Liver (tissue), 3 donors: Measurements from ENCODE around the gene DPH2.

Source experiments
- FOXA1 ChIP-seq: IDR thresholded peaks from 2 replicates; pipeline ENCODE4 v1.6.1; 2016; ENCODE audit warnings: antibody characterized with exemption
- GABPA ChIP-seq, 2 donors: IDR thresholded peaks in 1 of 2; conservative IDR thresholded peaks in 1 of 2; 2 replicates each; pipeline ENCODE4 v1.6.1; 2016; ENCODE audit warnings: antibody characterized with exemption in 2 of 2, mild to moderate bottlenecking in 1 of 2, moderate library complexity in 1 of 2
- JUND ChIP-seq, 2 donors: IDR thresholded peaks; 2 replicates each; pipeline ENCODE4 v1.6.1; 2016; ENCODE audit warnings: antibody characterized with exemption in 2 of 2
- RXRA ChIP-seq, 2 donors: IDR thresholded peaks; 2 replicates each; pipeline ENCODE4 v1.6.1; 2017 to 2018; ENCODE audit warnings: antibody characterized with exemption in 2 of 2, mild to moderate bottlenecking in 1 of 2
- SP1 ChIP-seq: IDR thresholded peaks from 2 replicates; pipeline ENCODE4 v1.6.1; 2018; ENCODE audit warnings: antibody characterized with exemption, mild to moderate bottlenecking
- TF ChIP-seq, protein P1 (sequence below): fragments of 150-350 bp; IDR thresholded peaks from 2 replicates; pipeline ENCODE4 v1.5.1; 2017; ENCODE audit warnings: improper control_type of control experiment, low read depth, low read length; ENCODE audit not compliant: missing input control
- TF ChIP-seq, protein P2 (sequence below): IDR thresholded peaks from 2 replicates; pipeline ENCODE4 v1.6.1; 2016; ENCODE audit warnings: antibody characterized with exemption
- donor health status: healthy.
- donor health status: healthy.

DNA sequence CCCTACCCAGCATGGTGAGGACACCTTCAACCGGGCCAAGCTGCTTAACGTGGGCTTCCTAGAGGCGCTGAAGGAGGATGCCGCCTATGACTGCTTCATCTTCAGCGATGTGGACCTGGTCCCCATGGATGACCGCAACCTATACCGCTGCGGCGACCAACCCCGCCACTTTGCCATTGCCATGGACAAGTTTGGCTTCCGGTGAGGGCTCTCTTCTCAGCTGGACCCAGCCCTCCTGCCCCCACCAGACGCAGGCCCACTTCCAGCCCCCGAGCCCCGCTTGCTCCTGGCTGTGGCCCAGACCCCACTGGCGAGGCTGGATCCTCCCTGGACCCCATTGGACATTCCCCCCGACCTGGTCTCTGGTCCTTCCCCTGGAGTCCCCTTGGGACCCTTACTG is 15.0 kb downstream of the DPH2 start:
- TF ChIP-seq, protein P1, sequence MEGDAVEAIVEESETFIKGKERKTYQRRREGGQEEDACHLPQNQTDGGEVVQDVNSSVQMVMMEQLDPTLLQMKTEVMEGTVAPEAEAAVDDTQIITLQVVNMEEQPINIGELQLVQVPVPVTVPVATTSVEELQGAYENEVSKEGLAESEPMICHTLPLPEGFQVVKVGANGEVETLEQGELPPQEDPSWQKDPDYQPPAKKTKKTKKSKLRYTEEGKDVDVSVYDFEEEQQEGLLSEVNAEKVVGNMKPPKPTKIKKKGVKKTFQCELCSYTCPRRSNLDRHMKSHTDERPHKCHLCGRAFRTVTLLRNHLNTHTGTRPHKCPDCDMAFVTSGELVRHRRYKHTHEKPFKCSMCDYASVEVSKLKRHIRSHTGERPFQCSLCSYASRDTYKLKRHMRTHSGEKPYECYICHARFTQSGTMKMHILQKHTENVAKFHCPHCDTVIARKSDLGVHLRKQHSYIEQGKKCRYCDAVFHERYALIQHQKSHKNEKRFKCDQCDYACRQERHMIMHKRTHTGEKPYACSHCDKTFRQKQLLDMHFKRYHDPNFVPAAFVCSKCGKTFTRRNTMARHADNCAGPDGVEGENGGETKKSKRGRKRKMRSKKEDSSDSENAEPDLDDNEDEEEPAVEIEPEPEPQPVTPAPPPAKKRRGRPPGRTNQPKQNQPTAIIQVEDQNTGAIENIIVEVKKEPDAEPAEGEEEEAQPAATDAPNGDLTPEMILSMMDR, result no peak
- TF ChIP-seq RXRA (IDR thresholded peaks at IDR 0.05) (no peak), SP1 (no peak), FOXA1 (no peak), GABPA (IDR thresholded peaks at IDR 0.05 in 1 of 2, conservative IDR thresholded peaks at IDR 0.05 in 1 of 2) (no peak), JUND (IDR thresholded peaks at IDR 0.05) (no peak)
- TF ChIP-seq, protein P2, sequence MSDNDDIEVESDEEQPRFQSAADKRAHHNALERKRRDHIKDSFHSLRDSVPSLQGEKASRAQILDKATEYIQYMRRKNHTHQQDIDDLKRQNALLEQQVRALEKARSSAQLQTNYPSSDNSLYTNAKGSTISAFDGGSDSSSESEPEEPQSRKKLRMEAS, result no peak
